Right ventricle myocardium superior (tissue), 1 donor: ENCODE measurements around the gene TTC34. TPM values are rescaled to one million over a fixed set of nuclear protein-coding genes. Genes with fewer than 3 reads are reported as not detected.

Experiments used
- ATAC-seq: fragments of 200-7000 bp; cut with Tn5 transposase; one replicate; pipeline ENCODE4 v1.9.1; 2020; ENCODE audit warnings: mild to moderate bottlenecking; ENCODE audit not compliant: poor library complexity
- DNase-seq: peaks from one replicate; pipeline ENCODE4 v3.0.0-alpha.2; 2020
- intact Hi-C: fragments of 100-400 bp; cut with DNase I; formaldehyde crosslinking; loops from one replicate; pipeline ENCODE4 v1.11.2; 2022
- total RNA-seq: library from RNA; stranded (reverse); fragmentation: NEBNext Ultra II Directional; extraction: Animal tissue kit (Norgen Biotek cat#: 25700); gene quantifications from one replicate; pipeline ENCODE4 v1.2.1, GENCODE V29; 2021
- donor health status: DM: no; HTN: yes; CAD: no; lungs with severe emphysema.

Gene TTC34
- total RNA-seq, 1 donor from 2014 or later: 0.56 TPM

DNA sequence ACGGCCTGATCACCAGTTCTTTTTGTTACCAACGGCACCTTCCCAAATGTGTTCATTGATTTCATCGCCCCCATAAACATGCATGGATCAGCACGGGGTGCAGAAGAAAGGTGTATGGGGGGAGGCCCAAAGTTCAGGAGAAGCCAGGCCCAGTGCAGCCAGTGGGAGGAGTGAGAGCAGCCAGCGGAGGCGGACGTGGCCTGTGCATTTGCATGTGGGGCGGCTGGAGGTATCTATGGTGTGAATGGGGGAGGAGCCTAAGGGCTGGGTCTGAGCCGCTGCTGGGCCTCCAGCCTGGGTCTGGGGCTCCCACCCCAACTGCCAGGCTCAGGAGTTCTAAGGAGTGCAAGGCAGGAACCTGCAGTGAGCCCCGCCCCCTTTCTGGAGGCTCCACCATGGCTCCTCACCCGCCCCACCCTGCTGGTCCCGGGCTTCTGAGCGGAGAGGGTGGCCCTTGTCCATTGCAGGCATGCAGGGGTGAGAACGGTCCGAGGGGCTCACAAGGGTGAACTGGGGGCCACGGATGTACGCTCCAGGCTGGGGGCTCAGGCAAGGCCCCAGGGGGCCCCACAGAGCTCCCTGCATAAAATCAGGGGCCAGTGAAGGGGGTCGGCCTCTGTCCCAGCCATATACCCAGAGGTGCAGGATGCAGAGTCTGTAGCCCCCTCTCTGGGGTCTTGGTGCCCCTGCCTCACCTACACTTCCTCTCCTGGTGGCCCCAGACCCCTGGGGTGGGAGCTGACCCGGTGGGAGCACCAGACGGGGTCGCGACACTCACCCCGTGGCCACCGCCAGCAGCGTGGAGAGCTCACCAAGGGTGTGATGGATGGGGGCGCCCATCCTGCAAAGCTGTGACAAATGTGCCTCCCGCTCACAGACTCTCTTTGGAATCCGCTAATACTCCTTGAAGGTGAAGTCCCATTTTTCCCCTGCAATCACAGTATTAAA is 31.3 kb upstream of the TTC34 start:
- no peak for ATAC-seq
- DNase-seq: peak; percentile 39
- intact Hi-C loops: no loop called here

DNA sequence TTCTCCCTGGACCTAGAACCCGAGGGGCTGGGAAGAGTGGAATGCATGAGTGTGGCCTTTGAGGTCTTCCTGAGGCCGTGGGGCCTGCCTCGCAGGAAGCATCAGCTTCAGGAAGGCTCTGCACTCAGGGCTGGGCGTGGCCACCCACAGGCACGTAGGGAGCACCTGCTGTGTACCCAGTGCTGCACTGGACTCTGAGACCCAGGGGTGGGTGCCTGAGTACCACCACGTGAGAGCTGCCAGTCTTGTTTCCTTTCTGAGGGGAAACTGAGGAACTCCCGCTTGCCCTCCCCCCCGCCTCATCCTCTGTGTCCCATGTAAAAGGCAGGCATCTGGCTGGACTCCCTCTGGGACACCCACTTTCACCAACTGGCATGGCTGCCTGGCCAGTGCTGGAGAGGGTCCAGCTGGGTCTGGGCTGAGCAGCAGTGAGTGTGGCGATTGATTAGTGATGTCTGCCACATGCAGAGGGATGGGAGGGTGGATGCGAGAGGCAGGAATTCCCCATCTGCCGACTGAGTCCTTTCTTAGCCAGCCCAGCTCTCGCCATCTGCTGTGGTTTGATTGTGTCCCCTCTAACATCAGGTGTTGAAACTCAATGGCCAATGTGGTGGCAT is 30.2 kb upstream of the TTC34 start:
- intact Hi-C loops: no loop called here
- DNase-seq (no peak), ATAC-seq (no peak)

DNA sequence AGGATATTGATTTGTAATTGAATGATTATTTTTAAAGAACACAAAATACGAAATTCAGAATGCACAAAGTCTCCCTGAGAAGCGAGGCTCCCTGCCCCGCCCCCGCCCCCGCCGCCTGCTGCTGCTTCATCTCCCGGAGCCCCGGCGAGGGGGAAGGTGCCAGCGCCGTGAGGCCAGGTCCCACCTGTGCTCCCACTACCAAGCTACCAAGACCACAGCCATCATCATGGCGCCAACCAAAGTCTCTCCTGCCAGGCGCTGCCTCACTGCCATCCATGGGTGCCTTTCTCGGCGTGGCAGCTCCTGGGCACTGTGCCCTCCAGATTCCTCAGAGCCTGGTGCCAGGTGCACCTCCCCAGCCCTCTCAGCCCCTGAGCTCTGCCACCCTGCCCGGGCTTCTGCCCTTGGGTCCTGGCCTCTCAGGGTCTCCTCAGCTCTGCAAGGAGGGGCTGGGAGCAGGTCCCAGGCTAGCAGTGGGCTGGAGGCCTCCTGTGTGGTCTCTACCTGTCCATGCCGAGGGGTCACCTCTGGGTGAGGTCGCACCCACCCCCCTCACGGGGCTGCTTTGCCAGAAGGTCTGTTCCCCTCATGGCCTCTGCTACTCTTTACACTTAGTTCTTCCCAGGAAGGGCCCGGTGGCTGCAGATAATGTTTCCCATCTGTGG is 29.4 kb upstream of the TTC34 start:
- intact Hi-C loops: no loop called here
- DNase-seq (no peak), ATAC-seq (no peak)

GRCh38 chr1:2829846-2830615 is 28.5 kb upstream of the TTC34 start:
- DNase-seq (no peak), ATAC-seq (no peak)
- intact Hi-C loops: no loop called here

DNA sequence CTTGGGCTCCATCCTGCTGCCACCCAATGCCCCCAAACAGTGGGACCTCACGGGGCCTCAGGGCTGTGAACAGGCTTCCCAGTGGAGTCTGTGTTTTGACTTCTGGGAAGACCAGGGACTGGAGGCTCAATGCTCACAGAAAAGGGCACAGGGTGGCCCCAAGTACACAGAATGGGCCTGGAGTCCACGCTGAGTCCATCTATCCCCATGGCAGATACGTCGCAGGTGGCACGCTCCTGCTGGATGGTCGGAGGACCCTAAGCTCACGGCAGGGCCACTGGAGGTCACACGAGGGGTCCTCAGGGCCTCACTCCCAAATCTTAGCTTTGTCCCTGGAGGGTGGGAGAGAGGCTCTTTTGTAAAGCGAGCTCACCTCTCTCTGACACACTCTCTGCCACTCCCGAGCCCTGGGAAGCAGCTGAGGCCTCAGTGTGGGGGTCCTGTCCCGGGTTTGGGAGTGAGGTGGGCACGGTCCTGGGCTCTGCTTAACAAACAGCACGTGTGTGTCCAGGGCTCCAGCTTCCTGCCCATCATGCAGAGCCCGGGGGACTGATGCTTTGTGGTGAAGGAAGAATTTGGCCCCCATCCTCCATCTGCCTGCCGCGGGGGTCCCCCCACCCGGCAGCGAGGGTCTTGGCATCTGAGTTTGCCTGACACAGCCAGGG is 27.2 kb upstream of the TTC34 start:
- no peak for DNase-seq
- intact Hi-C loops: no loop called here
- ATAC-seq: no peak

- DNase-seq: peak; percentile 15
- no peak for ATAC-seq
- intact Hi-C loops: no loop called here
These were observed 25.3 kb upstream of the TTC34 start for GRCh38 chr1:2826736-2827292.

GRCh38 chr1:2826316-2826715 is 24.8 kb upstream of the TTC34 start:
- DNase-seq (peak; percentile 30), ATAC-seq (no peak)
- intact Hi-C loops: no loop called here

DNA sequence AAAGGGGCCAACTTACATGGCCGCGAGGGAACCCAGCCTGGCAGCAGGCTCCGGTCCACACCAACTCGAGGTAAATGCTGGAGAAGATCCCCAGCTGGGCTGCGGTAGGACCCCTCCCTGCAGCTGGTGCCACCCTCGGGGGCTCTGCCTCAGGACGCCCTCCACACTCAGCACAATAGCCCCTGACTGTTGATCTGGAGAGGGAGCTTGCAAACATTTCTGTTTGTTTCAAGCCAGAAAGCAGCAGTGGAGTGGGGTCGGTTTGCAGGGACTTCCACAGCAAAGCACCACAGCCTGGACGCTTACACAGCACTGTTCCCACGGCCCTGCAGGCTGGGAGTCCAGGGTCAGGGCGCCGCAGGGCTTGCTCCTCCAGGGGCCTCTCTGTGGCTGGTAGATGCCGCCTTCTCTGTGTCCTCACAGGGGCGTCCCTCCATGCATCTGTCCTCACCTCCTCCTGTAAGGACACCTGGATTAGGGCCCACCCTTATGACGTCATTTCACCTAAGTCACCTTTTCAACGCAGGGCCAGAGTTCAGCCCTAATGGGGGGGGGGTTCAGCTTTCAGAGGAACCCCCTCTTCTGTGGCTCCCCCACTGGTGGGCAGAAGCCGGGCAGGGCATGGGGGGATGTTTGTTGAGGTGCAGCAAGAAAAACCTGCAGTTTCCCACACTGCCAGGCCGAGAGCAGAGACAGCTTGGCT is 24.1 kb upstream of the TTC34 start:
- ATAC-seq (no peak), DNase-seq (peak; percentile 20)
- intact Hi-C loops: no loop called here

- ATAC-seq (no peak), DNase-seq (no peak)
- intact Hi-C loops: loop anchor here (5.0 kb wide), 1 partner anchor 597 kb away; no protein-coding TSS in a partner anchor
These were observed 23.5 kb upstream of the TTC34 start for GRCh38 chr1:2824999-2825398.

DNA sequence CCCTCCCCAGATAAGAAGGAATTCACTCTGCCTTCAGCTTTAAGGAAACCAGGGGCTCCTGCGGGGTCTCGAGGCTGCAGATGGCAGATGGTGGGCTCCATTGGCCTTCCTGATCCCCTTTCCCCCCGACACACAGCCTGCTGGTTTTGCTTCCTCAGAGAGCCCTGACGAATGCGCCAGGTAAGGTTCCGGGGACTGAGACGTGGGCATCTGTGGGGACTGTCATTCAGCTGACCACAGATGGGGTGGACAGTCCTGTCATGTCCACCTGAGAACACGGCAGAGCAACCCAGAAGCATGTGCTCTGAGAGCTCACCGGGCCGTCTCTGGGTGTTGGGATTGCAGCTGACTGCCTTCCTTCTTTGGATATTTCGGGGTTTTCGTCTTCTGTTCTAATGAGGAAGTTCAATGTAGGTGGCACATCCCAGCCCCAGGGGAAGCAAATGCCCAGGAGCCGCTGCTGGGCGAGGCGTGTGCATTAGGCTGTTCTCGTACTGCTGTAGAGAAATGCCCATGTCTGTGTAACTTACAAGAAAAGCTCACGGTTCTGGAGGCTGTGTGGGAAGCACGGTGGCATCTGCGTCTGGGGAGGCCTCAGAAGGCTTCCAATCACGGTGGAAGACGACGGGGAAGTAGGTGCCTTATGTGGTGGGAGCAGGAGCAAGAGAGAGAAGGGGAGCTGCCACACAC is 22.6 kb upstream of the TTC34 start:
- intact Hi-C loops: loop anchor here (5.0 kb wide), 1 partner anchor 598 kb away; no protein-coding TSS in a partner anchor
- DNase-seq (peak; percentile 9), ATAC-seq (no peak)

- DNase-seq (peak; percentile 10), ATAC-seq (no peak)
- intact Hi-C loops: loop anchor here (5.0 kb wide), 1 partner anchor 600 kb away; no protein-coding TSS in a partner anchor
These were observed 21.2 kb upstream of the TTC34 start for GRCh38 chr1:2822621-2823145.

GRCh38 chr1:2821966-2822620 is 20.6 kb upstream of the TTC34 start:
- intact Hi-C loops: loop anchor here (5.0 kb wide), 1 partner anchor 600 kb away; no protein-coding TSS in a partner anchor
- DNase-seq (peak; percentile 70), ATAC-seq (peak; percentile 88)

GRCh38 chr1:2821373-2821955 is 20.0 kb upstream of the TTC34 start:
- intact Hi-C loops: loop anchor here (5.0 kb wide), 1 partner anchor 601 kb away; no protein-coding TSS in a partner anchor
- ATAC-seq (no peak), DNase-seq (no peak)

DNA sequence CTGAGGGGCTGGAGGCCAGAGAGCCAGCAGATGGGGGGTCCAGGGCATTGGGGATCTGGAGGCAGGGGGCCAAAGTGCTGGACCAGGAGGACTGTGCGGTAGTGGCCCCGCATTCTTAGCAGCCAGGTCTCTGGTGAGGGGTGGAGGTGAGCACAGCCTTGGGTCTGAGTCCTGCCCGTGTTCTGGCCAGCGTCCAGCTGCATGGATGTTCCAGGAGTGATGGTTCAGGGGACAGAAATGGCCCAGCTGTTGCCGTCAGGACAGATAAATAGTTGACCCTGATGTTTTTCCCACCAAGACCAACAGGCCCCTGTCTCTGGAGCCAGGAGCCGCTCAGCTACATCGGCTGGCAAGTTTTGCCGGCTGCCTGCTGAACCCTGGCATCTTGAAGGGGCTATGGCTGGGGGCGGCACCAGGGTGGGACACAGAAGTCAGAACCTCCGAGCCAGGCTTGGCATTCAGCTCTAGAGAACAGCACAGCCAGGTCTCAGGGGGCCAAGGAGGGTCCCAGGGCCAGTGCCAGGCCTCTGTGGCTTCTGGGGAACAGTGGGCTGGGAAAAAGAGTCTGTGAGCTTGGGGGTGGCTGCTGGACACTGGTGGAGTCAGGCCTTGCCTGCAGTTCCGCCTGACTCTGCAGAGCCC is 19.4 kb upstream of the TTC34 start:
- peak; percentile 25 for DNase-seq
- intact Hi-C loops: loop anchor here (5.0 kb wide), 1 partner anchor 601 kb away; no protein-coding TSS in a partner anchor
- ATAC-seq: no peak
